Stimulated activated naive B cell treated with anti-CD40 and anti-IgM and Interleukin-4, amounts not matched to agents 10 μg/mL and 1 μg/mL and 100 μg/mL, for 72 hours (primary cell): ENCODE results near the gene ERC2.

Source experiments
- ATAC-seq, 2 donors: fragments of 150-1000 bp; cut with Tn5 transposase; replicated peaks; 2 replicates each; pipeline ENCODE4 v1.10.0; 2021; ENCODE audit warnings: moderate library complexity in 1 of 2
- DNase-seq: peaks from one replicate; pipeline ENCODE4 v3.0.0; 2021
- H3K27ac Mint-ChIP-seq: one replicate; pipeline ENCODE4 v1.8.0; 2022; ENCODE audit warnings: mild to moderate bottlenecking, mixed read lengths
- H3K27me3 Mint-ChIP-seq, 2 donors: one replicate each; pipeline ENCODE4 v1.8.0; 2022; ENCODE audit warnings: mixed read lengths in 2 of 2
- H3K36me3 Mint-ChIP-seq, 2 donors: one replicate each; pipeline ENCODE4 v1.8.0; 2022; ENCODE audit warnings: mixed read lengths in 2 of 2, mild to moderate bottlenecking in 1 of 2
- H3K4me1 Mint-ChIP-seq, 2 donors: one replicate each; pipeline ENCODE4 v1.8.0; 2022; ENCODE audit warnings: mixed read lengths in 2 of 2, mild to moderate bottlenecking in 1 of 2
- H3K4me3 Mint-ChIP-seq, 2 donors: one replicate each; pipeline ENCODE4 v1.8.0; 2022; ENCODE audit warnings: mild to moderate bottlenecking in 2 of 2, mixed read lengths in 2 of 2, moderate library complexity in 1 of 2
- H3K9me3 Mint-ChIP-seq, 2 donors: one replicate each; pipeline ENCODE4 v1.8.0; 2022; ENCODE audit warnings: mixed read lengths in 2 of 2, mild to moderate bottlenecking in 1 of 2

The ERC2 gene

GRCh38 chr3:55749036-55749435 is 719.2 kb downstream of the ERC2 start:
- ATAC-seq (no peak), DNase-seq (no peak)
- H3K4me3 Mint-ChIP-seq = no peak overlapping the region
- H3K27ac Mint-ChIP-seq = no peak overlapping the region
- no peaks in the 10 kb centered on the region for H3K4me1 Mint-ChIP-seq
- peaks cover 5 to 8% of the 10 kb centered on the region in 2 donors for H3K9me3 Mint-ChIP-seq
- H3K36me3 Mint-ChIP-seq = no peaks in the 10 kb centered on the region
- no peaks in the 10 kb centered on the region for H3K27me3 Mint-ChIP-seq

DNA sequence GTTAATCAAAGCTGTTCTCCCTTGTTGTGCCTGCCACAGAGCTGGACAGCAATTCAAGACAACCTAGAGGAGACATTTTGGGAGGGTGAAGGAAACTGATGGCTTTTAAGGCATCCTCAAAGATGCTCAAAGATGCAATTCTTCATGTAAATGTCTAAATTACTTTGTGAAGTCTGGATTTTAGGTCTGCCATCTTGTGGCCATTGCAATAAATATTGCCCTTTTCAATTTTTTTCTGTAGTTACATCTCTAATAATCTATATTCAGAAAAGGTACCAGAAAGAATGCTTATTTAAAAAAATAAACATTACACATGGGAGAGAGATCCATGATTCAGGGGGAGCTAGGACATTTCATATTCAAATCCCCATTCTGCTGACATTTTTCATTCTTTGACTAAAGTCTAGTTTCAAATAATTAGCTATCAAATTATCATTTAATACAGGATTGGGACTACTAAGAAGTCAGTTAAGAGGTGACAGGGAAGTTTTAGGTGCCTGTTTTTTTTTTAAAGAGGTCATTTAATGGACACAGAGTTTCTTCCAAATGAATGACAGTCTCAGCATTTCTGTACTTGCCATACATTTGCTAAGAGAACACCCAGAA is 721.4 kb downstream of the ERC2 start:
- no peaks in the 10 kb centered on the region for H3K36me3 Mint-ChIP-seq
- H3K4me1 Mint-ChIP-seq = no peaks in the 10 kb centered on the region
- DNase-seq (no peak), ATAC-seq (no peak)
- H3K27ac Mint-ChIP-seq = no peak overlapping the region
- H3K27me3 Mint-ChIP-seq = no peaks in the 10 kb centered on the region
- H3K9me3 Mint-ChIP-seq = peaks cover 5 to 6% of the 10 kb centered on the region in 2 donors
- H3K4me3 Mint-ChIP-seq = no peak overlapping the region

GRCh38 chr3:55742832-55743136 is 725.5 kb downstream of the ERC2 start:
- Mint-ChIP-seq H3K9me3 (peaks cover 0 to 4% of the 10 kb centered on the region in 2 donors), H3K27me3 (no peaks in the 10 kb centered on the region), H3K27ac (no peak overlapping the region), H3K4me3 (no peak overlapping the region), H3K4me1 (no peaks in the 10 kb centered on the region), H3K36me3 (no peaks in the 10 kb centered on the region)
- ATAC-seq (no peak), DNase-seq (no peak)

GRCh38 chr3:55742022-55742831 is 726.0 kb downstream of the ERC2 start:
- ATAC-seq (no peak), DNase-seq (no peak)
- Mint-ChIP-seq H3K4me3 (no peak overlapping the region), H3K27me3 (no peaks in the 10 kb centered on the region), H3K27ac (no peak overlapping the region), H3K36me3 (no peaks in the 10 kb centered on the region), H3K9me3 (peaks cover 0 to 4% of the 10 kb centered on the region in 2 donors), H3K4me1 (no peaks in the 10 kb centered on the region)

DNA sequence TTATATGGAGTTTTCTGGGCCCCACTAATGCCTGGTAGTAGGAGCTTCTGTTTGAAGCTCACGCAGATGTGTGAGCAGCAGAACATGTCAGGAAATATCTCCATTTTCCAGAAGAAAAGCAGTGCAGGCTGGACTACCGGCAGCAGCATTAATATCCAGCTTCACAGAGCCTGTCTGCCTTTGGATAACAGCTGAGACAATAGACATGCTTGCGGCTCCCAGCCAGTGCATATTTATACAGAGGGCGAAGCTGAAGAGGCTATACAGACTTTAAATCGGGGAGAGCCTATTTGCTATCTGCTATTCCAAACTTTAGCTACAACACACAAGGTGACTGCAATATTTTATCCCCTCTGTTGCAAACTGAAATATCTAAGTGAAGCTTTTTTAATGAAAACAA is 731.1 kb downstream of the ERC2 start:
- H3K9me3 Mint-ChIP-seq = peaks cover 0 to 2% of the 10 kb centered on the region in 2 donors
- DNase-seq = no peak
- H3K4me1 Mint-ChIP-seq = no peaks in the 10 kb centered on the region
- no peak overlapping the region for H3K4me3 Mint-ChIP-seq
- H3K36me3 Mint-ChIP-seq = no peaks in the 10 kb centered on the region
- no peaks in the 10 kb centered on the region for H3K27me3 Mint-ChIP-seq
- no peak for ATAC-seq
- H3K27ac Mint-ChIP-seq = no peak overlapping the region

DNA sequence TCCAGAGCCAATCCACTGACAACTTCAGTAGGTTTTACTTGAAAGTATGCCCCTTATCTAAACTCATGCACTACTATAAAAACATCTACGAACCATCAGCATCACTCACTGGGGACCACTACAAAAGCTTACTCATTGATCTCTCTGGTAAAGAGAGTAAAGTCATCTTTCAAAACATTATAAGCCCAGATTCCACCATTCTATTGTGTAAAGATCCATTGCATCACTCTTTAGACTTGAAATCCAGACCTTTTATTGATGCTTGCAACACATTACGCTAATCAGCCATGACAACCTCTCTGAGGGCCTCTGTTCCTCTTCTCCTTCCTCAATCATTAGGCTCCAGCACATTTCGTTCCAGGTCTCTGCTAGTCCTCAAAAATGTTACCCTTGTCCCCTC is 732.3 kb downstream of the ERC2 start:
- no peak for DNase-seq
- H3K36me3 Mint-ChIP-seq = no peaks in the 10 kb centered on the region
- no peak overlapping the region for H3K27ac Mint-ChIP-seq
- ATAC-seq = no peak
- H3K4me1 Mint-ChIP-seq = no peaks in the 10 kb centered on the region
- H3K27me3 Mint-ChIP-seq = no peaks in the 10 kb centered on the region
- H3K4me3 Mint-ChIP-seq = no peak overlapping the region
- H3K9me3 Mint-ChIP-seq = peaks cover 0 to 2% of the 10 kb centered on the region in 2 donors

GRCh38 chr3:55731741-55732140 is 736.5 kb downstream of the ERC2 start:
- H3K9me3 Mint-ChIP-seq = no peaks in the 10 kb centered on the region
- no peak overlapping the region for H3K4me3 Mint-ChIP-seq
- no peak for DNase-seq
- ATAC-seq = no peak
- H3K4me1 Mint-ChIP-seq = no peaks in the 10 kb centered on the region
- no peaks in the 10 kb centered on the region for H3K27me3 Mint-ChIP-seq
- H3K36me3 Mint-ChIP-seq = no peaks in the 10 kb centered on the region
- H3K27ac Mint-ChIP-seq = no peak overlapping the region

- Mint-ChIP-seq H3K27me3 (no peaks in the 10 kb centered on the region), H3K4me1 (no peaks in the 10 kb centered on the region), H3K9me3 (no peaks in the 10 kb centered on the region), H3K36me3 (no peaks in the 10 kb centered on the region), H3K27ac (no peak overlapping the region), H3K4me3 (no peak overlapping the region)
- DNase-seq (no peak), ATAC-seq (no peak)
Observed at GRCh38 chr3:55729546-55729945, 738.7 kb downstream of the ERC2 start.

DNA sequence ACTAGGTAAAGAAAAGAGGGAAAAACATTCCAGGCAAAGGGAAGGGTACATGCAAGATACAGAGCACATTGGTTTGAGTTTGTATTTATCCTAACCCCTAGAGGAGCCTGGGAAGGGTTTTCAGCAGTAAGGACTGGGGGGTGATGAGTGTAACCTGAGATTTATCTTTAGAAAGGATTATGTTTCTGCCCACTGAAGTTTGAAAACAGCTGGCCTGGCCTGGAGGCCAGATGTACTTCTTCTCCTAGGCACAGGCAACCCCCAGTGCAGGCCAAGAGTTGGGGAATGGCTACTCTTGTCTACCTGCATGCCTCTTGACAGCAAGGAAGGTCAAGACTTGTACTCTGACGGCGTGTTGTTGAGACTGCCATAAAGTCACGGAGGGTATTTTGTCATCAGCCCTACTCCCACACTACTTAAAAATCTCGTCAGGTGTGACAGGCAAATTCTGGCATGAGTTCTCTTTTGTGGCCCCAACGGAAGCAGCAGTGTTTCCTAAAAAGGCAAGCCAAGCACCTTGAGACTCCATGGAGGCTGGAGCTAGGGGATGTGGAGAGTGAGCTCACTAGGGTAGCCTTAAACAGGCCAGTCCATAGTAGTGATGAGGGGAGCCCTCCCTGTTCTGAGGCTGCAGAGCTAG is 739.7 kb downstream of the ERC2 start:
- no peak overlapping the region for H3K27ac Mint-ChIP-seq

DNA sequence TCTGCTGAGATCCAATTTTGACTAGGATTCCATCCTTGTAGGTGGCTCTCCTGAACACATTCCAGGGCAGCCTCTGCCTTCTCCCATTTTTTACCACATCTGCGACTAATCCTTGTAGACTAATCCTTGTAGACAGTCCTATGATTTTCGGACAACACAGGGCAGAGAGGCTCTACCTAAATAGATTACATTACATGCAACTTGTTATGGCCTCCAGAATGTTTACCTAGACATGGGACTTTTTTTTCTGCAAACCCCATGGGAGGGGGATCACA is 741.8 kb downstream of the ERC2 start:
- H3K4me1 Mint-ChIP-seq = no peaks in the 10 kb centered on the region
- ATAC-seq (no peak), DNase-seq (no peak)
- no peaks in the 10 kb centered on the region for H3K36me3 Mint-ChIP-seq
- H3K4me3 Mint-ChIP-seq = no peak overlapping the region
- no peaks in the 10 kb centered on the region for H3K9me3 Mint-ChIP-seq
- peaks cover 0 to 7% of the 10 kb centered on the region in 2 donors for H3K27me3 Mint-ChIP-seq
- no peak overlapping the region for H3K27ac Mint-ChIP-seq

More for the DNA sequence above, 739.7 kb downstream of the ERC2 start:
- DNase-seq = no peak
- H3K9me3 Mint-ChIP-seq = no peaks in the 10 kb centered on the region
- H3K4me1 Mint-ChIP-seq = no peaks in the 10 kb centered on the region
- no peak overlapping the region for H3K4me3 Mint-ChIP-seq
- no peaks in the 10 kb centered on the region for H3K27me3 Mint-ChIP-seq
- no peaks in the 10 kb centered on the region for H3K36me3 Mint-ChIP-seq
- no peak for ATAC-seq

GRCh38 chr3:55725681-55726500 is 742.4 kb downstream of the ERC2 start:
- no peak overlapping the region for H3K4me3 Mint-ChIP-seq
- H3K27me3 Mint-ChIP-seq = peaks cover 0 to 7% of the 10 kb centered on the region in 2 donors
- no peaks in the 10 kb centered on the region for H3K36me3 Mint-ChIP-seq
- H3K9me3 Mint-ChIP-seq = no peaks in the 10 kb centered on the region
- H3K27ac Mint-ChIP-seq = no peak overlapping the region
- H3K4me1 Mint-ChIP-seq = no peaks in the 10 kb centered on the region
- ATAC-seq (no peak), DNase-seq (no peak)

- Mint-ChIP-seq H3K9me3 (no peaks in the 10 kb centered on the region), H3K36me3 (no peaks in the 10 kb centered on the region), H3K4me3 (no peak overlapping the region), H3K4me1 (no peaks in the 10 kb centered on the region), H3K27ac (no peak overlapping the region), H3K27me3 (peaks cover 0 to 7% of the 10 kb centered on the region in 2 donors)
- ATAC-seq (no peak), DNase-seq (no peak)
Observed at GRCh38 chr3:55724821-55725220, 743.4 kb downstream of the ERC2 start.

GRCh38 chr3:55724407-55724784 is 743.9 kb downstream of the ERC2 start:
- peaks cover 0 to 7% of the 10 kb centered on the region in 2 donors for H3K27me3 Mint-ChIP-seq
- H3K4me1 Mint-ChIP-seq = no peaks in the 10 kb centered on the region
- no peak overlapping the region for H3K4me3 Mint-ChIP-seq
- DNase-seq (no peak), ATAC-seq (no peak)
- H3K9me3 Mint-ChIP-seq = no peaks in the 10 kb centered on the region
- no peak overlapping the region for H3K27ac Mint-ChIP-seq
- no peaks in the 10 kb centered on the region for H3K36me3 Mint-ChIP-seq

DNA sequence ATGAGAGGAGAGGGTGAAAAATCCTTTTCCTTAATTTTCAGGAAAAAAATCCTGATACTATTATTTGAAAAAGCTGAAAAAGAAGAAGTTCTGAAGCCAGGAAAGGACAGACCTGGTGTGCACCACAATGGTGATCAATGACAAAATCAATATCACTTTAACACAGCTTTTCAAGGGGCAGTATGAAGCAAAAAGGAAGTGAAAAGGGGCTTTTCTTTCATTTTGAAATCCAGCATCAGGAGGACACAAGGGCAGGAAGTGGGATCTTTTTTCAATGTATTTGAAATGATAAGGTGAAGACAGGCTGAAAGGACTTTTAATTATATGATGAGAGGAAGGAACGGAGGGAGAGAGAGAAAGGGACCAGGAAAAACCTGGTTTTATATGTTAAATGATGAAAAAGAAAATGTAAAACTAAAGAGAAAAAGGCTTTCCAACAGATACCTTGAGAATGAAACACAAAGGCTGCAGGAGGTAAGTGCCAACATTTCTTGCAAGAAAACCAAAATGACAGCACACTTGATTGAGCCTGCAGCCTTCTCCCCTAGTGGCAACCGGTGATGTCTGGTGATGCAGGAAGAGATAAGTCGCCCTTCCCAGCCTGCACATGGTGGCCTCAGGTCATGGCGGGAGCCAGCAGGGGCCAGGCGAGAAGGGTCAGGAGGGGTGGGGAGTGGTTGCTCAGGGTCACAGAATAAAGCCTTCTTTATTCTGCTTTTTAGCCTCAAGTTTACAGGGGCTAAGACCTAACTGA is 744.4 kb downstream of the ERC2 start:
- Mint-ChIP-seq H3K4me1 (no peaks in the 10 kb centered on the region), H3K4me3 (no peak overlapping the region), H3K27ac (no peak overlapping the region), H3K27me3 (peaks cover 0 to 7% of the 10 kb centered on the region in 2 donors), H3K36me3 (no peaks in the 10 kb centered on the region), H3K9me3 (no peaks in the 10 kb centered on the region)
- DNase-seq (no peak), ATAC-seq (no peak)
